ENCODE data around the gene SEMA6B.
"Not testable (repeated sequence)": the region's sequence is repeated elsewhere in the genome, so short reads cannot be mapped to it uniquely, and the experiment has no call there.

SEMA6B gene, protein sequence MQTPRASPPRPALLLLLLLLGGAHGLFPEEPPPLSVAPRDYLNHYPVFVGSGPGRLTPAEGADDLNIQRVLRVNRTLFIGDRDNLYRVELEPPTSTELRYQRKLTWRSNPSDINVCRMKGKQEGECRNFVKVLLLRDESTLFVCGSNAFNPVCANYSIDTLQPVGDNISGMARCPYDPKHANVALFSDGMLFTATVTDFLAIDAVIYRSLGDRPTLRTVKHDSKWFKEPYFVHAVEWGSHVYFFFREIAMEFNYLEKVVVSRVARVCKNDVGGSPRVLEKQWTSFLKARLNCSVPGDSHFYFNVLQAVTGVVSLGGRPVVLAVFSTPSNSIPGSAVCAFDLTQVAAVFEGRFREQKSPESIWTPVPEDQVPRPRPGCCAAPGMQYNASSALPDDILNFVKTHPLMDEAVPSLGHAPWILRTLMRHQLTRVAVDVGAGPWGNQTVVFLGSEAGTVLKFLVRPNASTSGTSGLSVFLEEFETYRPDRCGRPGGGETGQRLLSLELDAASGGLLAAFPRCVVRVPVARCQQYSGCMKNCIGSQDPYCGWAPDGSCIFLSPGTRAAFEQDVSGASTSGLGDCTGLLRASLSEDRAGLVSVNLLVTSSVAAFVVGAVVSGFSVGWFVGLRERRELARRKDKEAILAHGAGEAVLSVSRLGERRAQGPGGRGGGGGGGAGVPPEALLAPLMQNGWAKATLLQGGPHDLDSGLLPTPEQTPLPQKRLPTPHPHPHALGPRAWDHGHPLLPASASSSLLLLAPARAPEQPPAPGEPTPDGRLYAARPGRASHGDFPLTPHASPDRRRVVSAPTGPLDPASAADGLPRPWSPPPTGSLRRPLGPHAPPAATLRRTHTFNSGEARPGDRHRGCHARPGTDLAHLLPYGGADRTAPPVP

DNA sequence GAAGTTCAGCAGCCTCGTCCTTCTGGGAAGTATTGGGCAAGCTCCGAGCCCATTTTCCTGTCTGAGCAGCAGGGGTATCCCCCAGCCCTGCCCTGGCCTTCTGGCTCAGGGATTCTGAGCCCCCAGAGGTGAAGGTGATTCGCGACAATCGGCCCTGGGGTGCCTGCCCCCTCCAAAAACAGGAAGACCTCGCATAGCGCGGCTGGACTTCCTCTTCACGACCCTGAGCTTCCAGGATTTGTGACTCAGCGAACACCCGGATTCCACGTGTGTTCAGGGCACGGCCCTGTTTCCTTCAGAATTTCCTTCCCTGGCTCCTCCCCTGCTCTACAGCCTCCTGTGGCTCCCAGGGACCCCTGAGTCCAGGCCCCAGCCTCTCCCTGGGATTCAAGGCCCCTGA is at the start of gene SEMA6B:
Gene SEMA6B (minus strand): TSS at position 116 of the 400 bp plus-strand sequence. CDS start 1,227 bp downstream, outside the sequence.
- FAIRE-seq, result no peak

DNA sequence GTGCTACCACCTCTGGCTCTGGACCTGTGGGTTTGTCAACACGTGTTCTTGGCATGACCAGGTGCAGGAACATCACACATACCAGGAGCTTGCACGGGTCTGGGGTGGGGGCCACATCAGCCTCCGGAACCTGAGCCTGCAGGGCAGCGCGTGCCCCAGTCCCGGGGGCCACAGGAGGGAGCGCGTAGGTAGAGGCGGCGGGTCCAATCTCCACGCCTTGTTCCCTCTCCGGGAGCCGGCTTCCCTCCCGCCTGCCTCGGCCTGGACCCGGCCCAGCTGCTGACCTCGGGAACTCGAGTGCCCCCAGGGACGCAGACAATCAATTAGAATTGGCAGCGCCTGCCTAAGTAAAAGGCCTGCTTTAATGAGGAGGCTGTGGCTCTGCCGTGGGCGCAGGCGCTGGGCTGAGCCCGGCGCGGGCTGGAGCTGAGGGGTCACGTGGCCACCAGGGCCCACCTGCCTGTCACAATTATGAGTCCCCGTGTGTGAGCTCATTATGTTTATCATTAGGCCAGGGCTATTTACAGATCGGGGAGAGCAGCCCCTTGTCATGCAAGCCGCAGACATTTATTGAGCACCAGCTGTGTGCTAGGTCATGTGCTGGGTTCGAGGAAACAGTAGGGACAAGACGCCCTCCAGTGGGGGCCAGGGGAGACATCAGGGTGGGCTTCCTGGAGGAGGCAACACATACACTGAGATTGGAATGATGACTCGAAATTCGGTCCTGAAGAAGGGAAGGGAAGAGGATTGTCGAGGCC is 47.6 kb upstream of the SEMA6B start:
- FAIRE-seq, result no peak

DNA sequence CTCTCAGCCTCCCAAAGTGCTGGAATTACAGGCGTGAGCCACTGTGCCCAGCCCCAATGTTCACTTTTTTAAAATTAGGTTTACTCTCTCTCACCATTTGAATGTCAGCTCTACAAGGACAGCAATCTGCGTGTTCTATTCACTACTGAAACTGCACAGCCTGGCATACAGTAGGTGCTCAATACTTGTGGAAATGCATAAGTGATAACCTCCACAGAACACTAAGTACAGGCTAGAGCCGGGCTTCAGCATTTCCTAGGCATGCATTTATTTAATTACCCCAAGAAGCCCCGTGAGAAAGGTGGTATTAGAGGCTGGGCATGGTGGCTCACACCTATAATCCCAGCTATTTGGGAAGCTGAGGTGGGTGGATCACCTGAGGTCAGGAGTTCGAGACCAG is 46.7 kb upstream of the SEMA6B start:
- no peak for FAIRE-seq

DNA sequence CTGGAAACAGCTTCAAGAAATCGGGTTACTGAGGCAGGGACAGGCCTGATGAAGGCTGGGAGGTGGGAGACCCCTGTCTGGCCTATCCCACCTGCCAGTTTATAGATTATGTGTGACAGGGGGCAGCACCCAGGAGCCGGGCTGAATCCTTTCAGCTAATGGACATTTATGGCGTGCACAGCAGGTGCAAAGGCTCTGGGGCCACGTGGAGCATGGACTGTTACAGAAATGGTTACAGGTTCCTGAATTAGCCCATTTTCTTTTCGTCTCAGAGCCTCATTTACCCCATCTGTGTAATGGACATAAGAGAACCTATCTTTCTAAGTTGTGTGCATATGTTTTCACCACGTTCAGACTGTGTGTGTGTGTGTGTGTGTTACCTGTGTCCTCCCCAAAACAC is 45.4 kb upstream of the SEMA6B start:
- no peak for FAIRE-seq

DNA sequence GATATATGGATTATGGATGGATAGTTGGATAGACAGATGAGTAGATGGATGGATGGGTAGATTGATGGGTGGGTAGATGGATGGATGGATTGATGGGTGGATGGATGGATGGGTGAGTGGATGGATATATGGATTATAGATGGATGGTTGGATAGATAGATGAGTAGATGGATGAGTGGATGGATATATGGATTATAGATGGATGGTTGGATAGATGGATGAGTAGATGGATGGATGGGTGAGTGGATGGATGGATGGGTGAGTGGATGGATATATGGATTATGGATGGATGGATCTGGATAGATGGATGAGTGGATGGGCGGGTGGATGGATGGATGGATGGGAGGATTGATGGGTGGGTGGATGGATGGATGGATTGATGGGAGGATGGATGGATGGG is 43.4 kb upstream of the SEMA6B start:
- no peak for FAIRE-seq

DNA sequence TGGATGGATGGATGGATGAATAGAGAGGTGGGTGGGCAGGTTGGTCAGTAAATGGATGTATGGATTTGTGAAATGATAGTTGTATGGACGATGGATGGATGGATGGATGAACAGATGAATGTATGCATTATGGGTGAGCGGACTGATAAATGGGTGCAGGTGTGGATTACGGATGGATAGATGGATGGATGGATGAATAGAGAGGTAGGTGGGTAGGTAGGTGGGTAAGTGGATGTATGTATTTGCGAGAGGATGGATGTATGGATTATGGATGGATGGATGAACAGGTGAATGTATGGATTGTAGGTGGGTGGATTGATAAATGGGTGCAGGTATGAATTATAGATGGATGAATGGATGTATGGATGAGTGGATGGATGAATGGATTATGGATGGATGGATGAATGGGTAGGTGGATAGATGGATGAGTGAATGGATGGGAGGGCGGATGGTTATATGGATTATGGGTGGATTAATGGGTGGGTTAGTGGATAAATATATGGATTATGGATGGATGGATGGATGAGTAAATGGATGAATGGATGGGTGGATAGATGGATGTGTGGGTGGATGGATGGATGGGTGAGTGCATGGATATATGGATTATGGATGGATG is 42.8 kb upstream of the SEMA6B start:
- no peak for FAIRE-seq

DNA sequence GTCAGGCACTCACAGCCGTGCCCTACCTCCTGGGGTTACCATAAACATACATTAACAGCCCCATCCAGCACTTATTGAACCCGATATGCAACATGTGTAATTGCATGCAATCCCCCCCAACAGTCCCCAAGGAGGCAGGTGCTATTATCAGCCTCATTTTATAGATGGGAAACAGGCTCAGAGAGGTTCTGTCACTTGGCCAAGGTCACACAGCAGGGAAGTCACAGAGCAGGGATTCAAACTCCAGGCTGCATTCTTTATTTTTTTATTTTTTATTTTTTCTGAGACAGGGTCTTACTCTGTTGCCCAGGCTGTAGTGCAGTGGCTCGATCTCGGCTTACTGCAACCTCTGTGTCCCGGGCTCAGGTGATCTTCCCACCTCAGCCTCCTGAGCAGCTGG is 41.4 kb upstream of the SEMA6B start:
- FAIRE-seq, result no peak

DNA sequence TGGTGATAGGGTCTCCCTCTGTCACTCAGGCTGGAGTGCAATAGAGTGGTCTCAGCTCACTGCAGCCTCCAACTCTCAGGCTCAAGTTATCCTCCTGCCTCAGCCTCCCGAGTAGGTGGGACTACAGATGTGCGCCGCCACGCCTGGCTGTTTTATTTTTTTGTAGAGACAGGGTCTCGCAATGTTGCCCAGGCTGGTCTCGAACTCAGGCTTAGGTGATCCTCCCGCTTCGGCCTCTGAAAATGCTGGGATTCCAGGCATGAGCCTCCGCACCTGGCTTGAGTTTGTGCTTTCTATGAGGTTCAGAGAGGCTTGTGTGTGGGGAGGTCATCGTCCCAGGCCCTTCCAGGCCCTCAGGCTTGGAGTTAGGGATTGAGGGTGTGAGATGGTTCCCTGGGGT is 40.6 kb upstream of the SEMA6B start:
- no peak for FAIRE-seq

DNA sequence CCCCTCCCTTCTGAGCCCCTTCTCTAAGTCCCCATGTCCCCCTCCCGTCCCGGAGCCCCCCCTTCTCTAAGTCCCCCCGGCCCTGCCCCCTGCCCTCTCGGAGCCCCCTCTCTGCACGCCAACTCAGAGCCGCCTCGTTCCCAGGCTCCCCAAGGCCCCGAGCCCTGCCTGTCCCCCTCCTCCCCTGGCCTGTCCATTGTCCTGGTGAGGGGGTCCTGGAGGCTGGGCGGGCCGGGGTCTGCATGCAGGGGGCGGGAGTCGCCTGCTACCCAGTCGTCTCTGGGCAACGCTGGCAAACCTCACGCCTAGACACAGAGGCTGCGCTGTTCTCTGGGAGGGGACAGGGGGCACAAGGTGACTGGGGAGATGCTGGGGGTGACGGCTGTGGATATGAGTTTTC is 39.2 kb upstream of the SEMA6B start:
- FAIRE-seq, result no peak

DNA sequence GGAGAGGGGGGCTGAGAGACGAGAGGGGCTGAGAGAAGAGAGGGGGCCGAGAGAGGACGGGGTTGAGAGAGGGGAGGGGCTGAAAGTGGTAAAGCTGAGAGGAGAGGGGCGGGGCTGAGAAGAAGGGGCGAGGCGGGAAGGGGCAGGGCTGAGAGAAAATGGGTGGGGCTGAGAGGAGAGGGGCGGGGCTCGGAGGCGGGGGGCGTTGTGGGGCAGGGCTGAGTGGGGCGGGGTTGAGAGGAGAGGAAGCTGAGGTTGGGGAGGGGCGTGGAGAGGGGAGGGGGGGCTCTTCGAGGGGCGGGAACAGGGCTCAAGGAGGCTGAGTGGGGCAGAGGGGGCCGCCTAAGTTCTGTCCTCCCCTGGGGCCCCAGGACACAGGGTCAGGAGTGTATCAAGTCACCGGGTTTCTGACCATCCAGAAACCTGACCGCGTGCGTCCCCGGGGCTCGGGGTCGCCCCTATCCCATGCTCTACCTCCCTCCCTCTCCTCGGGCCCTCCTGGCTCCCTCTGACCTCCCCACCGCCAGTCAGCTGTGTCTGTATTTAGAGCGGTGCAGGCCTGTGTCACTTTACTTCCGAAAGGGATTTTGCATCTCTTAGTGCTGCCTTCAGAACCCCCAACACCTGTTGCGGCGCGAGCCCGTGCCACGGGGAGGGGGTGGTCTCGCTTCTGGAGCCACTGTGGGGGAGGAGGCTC is 38.6 kb upstream of the SEMA6B start:
- FAIRE-seq, result no peak

DNA sequence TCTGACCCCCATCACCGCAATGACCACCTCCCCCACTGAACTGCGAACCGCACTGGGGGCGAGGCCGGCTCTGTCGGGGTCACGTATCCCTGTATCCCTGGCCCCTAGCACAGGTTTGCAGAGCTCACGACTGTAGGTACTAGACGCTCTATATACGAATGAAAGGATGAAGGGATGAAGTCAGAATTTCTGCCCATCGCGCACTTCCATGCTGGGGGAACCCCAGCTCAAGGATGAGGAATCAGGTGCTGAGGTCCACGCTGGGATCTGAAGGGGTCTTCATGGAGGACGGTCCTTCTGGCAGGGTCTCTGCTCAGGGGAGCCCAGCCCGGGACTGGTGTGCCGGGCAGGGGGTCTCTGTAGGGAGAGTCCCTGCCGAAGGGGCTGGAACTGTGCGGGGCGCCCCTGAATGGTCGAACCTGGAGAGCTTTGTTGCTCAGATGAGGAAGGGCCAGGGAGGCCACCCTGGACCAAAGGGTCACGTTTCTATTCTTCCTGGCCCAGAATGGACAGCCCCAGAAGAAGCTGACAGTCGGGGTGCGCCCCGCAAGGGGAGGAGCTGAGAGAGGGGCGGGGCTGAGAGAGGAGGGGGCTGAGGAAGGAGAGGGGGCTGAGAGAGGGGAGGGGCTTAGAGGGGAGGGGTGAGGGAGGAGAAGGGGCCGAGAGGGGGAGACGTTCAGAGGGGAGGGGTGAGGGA is 37.9 kb upstream of the SEMA6B start:
- FAIRE-seq, result no peak

DNA sequence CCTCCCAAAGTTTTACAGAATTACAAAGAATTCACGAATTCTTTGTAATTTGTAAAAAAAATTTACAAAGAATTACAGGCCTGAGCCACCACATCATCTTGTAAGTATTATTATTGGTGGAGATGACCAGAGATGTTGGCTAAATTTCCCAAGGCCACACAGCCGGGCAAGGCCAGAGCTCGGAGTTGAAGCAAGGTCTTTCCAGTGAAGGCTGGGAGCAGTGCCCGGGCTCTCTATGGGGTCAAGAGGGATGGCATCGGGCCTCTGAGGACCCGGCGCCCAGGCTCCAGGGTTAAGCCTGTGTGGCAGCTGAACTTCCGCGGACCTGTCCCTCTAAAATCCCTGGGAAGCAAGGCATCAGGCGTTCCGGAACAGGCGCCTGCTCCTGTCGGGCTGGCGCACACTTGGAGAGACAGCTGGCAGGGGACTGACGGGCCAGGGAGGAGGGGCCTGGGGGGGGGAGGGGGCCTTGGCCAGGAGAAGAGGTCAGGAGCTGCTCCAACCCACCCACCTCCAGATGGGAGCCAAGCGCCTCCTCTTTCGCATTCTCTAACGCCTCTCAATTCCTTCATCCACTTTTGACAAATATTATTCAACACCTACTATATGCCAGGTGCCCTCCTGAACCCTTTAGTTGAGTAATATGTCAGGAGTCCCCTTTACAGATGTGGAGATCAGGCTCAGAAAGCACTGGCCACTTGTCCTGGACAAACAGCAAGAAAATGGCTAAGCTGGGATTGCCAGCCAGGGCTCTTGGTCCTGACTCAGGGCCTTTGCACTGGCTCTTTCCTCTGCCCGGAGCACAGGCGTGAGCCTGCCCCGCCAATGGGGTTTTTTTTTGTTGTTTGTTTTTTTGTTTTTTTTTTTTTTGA is 36.8 kb upstream of the SEMA6B start:
- FAIRE-seq, result no peak

DNA sequence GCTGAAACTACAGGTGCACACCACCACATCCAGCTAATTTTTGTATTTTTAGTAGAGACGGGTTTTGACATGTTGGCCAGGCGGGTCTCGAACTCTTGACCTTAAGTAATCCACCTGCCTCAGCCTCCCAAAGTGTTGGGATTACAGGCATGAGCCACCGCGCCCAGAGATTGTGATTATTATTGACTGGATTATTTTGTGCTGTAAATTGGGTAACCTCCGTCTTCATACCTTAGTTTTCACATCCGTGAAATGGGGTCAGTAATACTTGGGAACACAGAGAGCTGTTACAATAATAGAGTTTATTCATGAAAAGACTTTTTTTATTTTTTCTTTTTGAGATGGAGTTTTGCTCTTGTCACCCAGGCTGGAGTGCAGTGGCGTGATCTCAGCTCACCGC is 35.7 kb upstream of the SEMA6B start:
- FAIRE-seq, result not testable (repeated sequence)

DNA sequence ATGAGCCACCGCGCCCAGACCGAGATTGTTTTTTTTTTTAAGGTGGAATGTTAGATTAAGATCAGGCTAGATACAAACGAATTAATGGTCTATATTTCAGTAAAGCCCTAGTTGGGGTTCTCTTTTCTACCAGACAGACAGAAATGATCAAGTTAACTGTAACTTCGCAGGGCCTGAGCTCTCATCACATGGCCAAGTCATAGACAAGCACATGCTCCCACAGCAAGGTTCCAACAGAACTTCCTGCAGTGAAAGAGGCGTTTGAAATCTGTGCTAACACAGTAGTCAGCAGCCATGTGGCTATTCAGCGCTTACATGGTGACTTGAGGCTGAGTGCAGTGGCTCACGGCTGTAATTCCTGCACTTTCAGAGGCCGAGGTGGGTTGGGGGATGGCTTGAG is 34.7 kb upstream of the SEMA6B start:
- no peak for FAIRE-seq

DNA sequence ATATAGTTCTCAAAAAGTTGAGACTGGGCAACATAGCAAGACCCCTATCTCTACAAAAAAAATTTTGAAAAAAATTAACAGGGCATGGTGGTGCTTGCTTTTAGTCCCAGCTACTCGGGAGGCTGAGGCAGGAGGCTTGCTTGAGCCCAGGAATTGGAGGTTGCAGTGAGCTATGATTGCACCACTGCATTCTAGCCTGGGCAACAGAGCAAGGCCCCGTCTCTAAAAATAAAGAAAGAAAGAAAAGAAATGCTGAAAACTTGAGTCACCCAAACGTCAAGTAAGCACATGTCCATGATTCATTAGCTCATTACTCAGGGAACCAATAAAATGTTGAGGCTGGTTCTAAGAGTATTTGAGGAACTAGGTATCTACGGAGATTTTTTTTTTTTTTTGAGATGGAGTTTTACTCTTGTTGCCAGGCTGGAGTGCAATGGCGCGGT is 33.9 kb upstream of the SEMA6B start:
- FAIRE-seq, result no peak

DNA sequence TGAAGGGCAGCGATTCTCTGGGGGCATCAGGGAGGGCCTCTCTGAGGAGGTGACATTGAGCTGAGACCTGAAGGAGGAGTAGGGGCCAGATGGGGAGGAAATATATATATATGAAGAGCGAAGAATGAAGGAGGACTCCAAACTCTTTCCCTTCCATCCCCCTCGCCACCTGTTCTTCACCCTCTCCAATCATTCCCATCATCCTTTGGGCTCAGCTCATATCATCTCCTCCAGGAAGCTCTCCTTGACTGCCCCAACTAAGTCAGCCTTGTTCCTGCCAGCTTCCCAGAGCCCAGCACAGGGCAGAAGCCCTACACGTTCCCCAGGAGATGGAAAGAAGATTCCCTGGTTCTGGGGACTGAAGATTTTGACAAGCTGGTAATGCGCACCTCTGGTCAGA is 33.0 kb upstream of the SEMA6B start:
- FAIRE-seq, result no peak

DNA sequence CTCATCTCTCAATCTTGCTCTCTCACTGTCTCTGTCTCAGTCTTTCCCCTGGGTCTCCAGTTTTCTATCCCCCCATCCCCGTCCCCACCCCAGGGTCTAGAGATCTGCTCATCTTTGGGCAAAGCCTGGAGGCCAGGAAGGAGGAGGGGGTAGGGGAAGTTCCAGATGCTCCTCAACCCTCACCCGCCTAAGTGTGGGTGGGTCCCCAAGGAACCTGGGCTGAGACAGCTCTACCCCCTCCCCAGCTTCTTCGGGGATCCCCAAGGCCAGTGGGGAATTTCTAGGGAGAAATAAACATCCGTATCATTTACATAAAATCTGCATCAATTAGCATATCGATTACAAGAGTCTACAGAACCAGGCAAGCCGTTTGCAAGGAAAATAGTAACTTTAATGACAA is 31.8 kb upstream of the SEMA6B start:
- no peak for FAIRE-seq

DNA sequence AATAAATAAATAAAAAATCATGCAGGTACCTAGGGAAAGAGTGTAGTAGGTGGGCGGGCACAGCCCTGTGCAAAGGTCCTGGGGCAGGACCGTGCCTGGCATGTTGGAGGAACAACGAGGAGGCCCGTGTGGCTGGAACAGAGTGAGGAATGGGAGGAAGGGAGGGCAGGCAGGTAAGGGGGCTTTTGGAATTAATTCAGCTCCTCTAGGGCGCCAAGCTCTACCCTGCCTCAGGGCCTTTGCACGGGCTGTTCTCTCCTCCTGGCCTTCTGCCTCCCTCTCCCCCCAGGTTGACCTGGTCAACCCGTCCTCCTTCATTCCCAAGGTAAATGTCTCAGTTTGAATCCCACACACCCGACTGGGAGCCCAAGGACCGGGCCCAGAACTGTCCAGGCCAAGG is 31.1 kb upstream of the SEMA6B start:
- FAIRE-seq, result no peak

DNA sequence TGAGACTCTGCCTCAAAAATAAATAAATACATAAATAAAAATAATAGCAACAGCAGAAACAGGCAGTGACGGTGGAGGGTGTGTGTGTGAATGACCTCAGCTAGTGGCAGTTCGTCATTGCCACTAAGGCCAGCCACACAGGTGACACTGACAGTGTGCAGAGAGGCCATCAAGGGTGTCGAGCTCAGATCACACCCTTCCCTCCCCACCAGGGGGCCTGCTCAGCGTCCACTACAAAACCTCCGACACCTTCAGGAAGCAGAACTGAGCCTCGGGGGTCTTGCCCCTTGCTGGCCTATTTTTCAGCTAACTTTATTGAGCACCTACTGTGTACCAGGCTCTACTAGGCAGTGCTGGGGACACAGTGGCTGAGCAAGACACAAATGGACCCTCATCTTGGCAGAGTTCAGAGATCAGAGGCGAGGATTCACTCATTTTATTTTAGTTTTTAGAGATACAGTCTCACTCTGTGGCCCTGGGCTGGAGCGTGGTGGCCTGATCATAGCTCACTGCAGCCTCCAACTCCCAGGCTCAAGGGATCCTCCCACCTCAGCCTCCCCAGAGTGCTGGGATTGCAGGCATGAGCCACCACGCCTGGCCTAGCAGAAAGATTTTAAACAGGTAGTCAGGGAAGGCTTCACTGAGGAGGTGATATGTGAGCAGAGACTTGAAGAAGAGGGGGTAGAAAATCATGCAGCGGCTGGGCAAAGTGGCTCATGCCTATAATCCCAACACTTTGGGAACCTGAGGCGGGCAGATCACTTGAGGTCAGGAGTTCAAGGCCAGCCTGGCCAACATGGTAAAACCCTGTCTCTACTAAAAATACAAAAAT is 30.3 kb upstream of the SEMA6B start:
- FAIRE-seq, result no peak
